HG03066 (cell line): ENCODE results near the gene RBM15B.
"Not testable (repeated sequence)": the region's sequence is repeated elsewhere in the genome, so short reads cannot be mapped to it uniquely, and the experiment has no call there.

Experiments used
- ATAC-seq: cut with Tn5 transposase; IDR thresholded peaks from one replicate; pipeline ENCODE4 v1.9.1; 2021; ENCODE audit warnings: low read depth; ENCODE audit not compliant: unreplicated experiment

The RBM15B gene

GRCh38 chr3:51375571-51375970 is 15.5 kb upstream of the RBM15B start:
- ATAC-seq: no peak

- ATAC-seq: no peak
Measured at GRCh38 chr3:51378065-51378464, 13.0 kb upstream of the RBM15B start.

GRCh38 chr3:51378726-51379125 is 12.4 kb upstream of the RBM15B start:
- ATAC-seq: no peak

GRCh38 chr3:51379301-51379700 is 11.8 kb upstream of the RBM15B start:
- no peak for ATAC-seq

DNA sequence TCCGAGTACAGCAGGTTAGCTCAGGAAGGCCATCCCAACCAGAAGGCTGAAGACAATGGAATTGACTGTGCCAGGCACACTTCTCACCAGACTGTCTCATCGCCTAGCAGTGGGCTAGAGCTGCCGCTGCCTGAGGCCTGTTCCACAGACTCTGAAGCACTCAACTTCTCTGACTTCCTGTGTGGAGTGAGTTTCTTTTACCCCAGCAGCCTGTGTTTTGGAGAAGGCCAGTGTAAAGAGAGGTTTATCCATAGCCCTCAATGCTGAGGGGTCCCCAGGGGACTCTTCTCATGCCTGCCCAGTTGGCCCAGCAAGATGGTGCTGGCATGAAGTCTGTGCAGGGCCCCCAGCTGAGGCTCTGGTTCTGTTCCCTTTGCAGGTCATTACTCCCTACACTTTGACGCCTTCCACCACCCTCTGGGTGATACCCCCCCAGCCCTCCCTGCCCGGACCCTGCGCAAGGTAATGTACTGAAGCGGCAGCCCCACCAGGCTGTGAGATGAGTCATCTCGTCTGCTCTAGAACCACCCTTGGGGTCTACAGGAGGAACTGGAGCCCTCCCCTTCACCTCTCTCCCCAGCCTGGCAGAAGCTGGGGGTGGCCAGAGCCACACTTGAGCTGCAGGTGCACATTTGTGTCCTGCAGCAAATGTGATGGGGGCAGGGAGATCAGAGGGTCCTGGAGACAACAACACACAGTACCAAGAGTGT is 11.2 kb upstream of the RBM15B start:
- no peak for ATAC-seq

GRCh38 chr3:51380601-51381332 is 10.3 kb upstream of the RBM15B start:
- no peak for ATAC-seq

DNA sequence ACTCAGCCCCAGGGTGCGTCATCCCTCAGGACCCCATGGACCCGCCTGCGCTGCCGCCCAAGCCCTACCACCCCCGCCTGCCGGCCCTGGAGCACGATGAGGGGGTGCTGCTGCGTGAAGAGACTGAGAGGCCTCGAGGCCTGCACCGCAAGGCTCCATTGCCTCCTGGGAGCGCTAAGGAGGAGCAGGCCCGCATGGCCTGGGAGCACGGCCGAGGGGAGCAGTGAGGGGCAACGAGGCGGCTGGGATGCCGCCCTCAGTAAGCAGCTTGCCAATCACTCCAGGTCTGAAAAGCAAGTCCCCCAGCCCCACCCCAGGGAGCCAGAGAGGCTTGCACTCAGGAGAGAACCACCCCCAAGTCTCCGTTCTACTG is 9.8 kb upstream of the RBM15B start:
- no peak for ATAC-seq

GRCh38 chr3:51382076-51382745 is 8.9 kb upstream of the RBM15B start:
- no peak for ATAC-seq

DNA sequence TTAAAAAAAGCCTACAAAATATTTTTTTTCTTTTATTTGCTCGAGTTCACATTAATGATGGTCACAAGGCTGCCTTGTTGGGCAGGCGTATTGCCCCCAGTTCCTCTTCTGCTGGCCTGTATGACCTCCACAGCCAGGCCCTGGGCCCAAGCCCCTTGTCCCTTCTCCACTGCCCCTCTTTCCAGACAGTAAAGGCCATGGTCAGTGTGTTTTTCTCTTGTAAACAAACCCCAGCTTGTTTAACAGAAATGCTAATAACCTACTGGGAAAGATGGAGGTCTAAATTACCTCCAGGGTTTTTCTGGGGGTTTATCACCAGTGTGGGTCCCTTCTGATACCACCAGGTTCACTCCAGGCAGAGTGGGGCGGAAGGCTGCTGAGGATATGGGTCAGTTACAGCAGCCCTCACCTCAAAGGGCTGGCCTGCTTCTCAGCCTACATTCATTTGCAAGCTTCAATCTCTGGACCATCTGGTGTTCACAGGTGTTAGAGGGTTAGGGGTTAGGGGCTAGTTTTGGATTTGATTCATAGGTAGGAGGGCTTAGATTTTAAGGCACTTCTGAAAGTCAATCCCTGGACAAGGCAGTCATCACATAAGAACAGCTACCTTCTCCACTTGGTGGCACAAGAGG is 8.0 kb upstream of the RBM15B start:
- ATAC-seq: no peak

GRCh38 chr3:51384055-51384725 is 6.9 kb upstream of the RBM15B start:
- ATAC-seq: no peak

DNA sequence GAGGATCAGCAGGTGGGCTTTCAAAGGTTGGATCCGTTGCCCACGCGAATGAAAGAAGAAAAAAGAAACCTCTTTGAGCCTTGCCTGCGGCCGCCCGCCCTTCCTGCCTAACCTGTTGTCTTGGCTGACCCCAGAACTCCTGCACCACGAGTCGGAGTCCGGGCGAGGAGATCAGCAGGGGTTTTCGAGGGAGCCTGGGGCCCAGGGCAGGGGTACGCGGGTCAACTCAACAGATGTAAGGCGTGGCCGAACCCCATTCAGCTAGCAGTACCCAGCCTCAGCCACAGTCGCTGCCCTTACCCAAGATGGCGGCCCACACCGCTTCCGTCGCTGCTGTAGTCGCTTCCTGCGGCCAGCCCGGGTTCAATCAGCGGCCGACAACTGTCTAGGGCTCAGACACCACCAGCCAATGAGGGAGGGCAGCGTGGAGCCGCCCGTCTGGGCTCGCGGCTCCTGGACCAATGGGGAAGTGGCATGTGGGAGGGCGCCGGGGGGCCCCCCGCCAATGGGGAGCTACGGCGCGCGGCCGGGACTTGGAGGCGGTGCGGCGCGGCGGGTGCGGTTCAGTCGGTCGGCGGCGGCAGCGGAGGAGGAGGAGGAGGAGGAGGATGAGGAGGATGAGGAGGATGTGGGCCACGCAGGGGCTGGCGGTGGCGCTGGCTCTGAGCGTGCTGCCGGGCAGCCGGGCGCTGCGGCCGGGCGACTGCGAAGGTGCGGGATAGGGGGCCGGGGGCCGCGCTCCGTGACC is 6.2 kb upstream of the RBM15B start, which contains the start of gene MANF:
MANF (plus strand) TSS at position 566 of the 748 bp plus-strand sequence; CDS start at position 618, 52 bp downstream.
- peak; percentile 96 for ATAC-seq

GRCh38 chr3:51385621-51386091 is 5.4 kb upstream of the RBM15B start:
- ATAC-seq: no peak

DNA sequence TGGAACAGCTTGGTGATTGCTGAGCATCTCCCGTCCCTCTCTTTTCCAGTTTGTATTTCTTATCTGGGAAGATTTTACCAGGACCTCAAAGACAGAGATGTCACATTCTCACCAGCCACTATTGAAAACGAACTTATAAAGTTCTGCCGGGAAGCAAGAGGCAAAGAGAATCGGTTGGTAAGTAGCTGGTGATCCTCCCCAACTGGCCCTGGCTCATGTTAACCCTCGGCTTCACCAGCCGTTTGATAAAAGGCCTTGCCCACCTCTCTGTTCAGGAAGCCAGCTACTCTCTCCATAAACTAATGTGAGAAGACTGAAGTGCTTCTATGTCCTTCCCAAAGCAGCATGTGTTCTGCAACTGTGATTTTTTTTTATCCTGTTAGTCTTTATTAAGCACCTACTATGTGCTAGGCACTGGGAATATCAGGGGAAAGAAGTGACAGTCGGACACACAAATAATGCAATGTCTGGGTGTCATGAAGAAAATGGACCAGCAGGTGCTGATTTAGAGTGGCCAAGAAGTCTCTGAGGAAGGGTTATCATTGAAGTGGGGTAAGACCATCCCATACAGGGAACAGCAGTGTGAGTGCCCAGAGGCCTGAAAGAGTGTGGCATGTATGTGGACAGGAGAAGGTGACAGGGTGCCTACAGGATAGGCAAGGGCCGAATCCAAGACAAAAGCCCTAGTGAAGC is 4.8 kb upstream of the RBM15B start:
- no peak for ATAC-seq

DNA sequence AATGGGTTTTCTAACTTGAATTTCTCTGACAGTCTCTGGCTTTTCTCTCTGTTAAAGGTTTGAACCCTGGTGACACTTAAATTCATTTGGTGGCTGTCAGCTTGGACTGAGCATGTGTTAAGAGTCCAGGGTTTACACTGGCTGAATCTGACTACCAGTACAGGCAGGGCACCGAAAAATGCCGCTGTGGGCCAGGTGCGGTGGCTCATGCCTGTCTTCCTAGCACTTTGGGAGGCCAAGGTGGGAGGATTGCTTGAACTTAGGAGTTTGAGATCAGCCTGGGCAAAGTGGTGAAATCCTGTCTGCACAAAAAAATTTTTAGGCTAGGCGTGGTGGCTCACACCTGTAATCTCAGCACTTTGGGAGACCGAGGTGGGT is 4.2 kb upstream of the RBM15B start:
- no peak for ATAC-seq

DNA sequence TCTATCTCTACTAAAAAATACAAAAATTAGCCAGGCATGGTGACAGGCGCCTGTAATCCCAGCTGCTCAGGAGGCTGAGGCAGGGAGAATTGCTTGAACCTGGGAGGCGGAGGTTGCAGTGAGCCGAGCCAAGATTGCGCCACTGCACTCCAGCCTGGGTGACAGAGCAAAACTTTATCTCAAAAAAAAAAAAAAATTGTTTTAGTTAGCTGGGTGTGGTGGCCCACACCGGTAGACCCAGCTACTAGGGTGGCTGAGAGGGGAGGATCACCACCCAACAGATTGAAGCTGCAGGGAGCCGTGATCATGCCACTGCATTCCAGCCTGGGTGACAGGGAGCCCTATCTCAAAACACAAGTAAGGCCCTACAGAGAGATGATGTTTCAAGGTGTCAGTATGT is 3.8 kb upstream of the RBM15B start:
- ATAC-seq: not testable (repeated sequence)

DNA sequence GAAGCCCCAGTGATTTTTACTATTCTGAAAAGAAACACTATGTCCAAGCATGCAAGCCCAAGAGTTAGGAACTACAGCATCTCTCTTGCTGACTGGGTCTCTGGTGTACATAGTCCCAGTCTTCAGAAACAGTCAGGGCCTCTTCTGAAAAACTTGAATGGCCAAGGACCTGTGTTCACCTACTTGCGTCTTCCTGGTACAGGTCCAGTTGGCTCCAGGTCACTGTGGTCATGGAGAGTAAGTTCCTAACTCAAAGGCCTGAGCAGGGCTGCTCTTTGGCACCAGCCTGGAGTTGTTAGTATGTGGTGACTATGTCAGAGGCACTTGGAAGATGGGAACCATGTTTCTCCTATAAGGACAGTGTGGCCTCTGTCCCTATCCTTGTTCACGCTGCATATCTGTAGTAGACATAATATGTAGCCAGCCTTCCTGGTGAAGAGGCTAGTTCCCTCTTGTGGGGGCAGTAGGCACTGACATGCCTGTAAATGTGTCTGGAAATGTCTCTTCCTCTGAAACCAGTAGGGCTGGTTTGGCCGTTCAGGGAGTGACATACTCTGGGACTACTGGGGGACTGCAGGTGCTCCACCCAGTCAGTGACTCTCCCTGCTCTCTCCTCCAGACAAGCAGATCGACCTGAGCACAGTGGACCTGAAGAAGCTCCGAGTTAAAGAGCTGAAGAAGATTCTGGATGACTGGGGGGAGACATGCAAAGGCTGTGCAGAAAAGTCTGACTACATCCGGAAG is 2.6 kb upstream of the RBM15B start:
- ATAC-seq: no peak

DNA sequence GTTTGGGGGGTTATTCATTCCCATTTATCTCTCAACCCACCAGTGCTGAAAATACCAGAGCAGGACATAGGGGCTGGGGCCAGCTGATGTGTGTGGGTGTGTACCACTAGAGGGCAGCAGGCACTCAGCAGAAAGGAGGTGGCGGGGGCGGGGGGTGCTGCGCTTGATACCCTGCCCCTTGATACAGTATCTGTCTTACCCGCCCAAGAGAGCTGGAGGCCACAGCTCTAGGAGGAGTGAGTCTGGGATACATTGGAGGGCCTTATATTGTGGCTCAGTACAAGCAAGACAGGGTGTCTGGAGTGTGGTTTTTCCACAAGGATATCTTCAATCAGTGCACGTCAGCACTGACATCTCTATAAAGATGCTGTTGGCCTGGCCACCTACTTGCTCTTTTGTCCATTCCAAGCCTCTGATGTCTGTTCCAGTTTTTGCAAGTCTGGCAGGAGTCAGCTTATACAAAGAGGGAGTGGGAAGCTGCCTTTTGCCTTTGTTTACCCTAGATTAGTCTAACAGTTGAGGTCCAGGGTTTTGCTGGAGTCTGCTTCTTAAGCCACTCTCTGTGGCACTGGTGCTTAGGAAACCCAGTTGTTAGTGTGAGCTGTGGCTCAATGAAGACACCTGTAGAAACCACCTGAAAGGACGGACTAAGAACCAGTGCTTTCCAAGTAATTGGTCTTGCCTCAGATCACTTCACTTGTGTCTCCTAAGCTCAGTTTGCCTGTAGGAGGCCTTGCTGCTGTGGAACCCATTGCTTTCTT is 1.5 kb upstream of the RBM15B start:
- no peak for ATAC-seq
